Activated T-cell treated with anti-CD3 and anti-CD28 coated beads for 4 hours (primary cell): ENCODE data around the gene PLXNA2.
A peak's percentile ranks its signal among the peaks of the same experiment; 100 is the strongest.

Source experiments
- DNase-seq: peaks from one replicate; pipeline ENCODE4 v3.0.0-alpha.2; 2020

The PLXNA2 gene

GRCh38 chr1:208243967-208244916 lies at the start of gene PLXNA2:
Gene PLXNA2 (minus strand): TSS chr1:208244384. CDS start chr1:208217922, 26,462 bp downstream.
- DNase-seq, result peak; percentile 43

GRCh38 chr1:208292908-208293307 lies 48.7 kb upstream of the PLXNA2 start:
- no peak for DNase-seq

GRCh38 chr1:208291923-208292711 lies 47.9 kb upstream of the PLXNA2 start:
- no peak for DNase-seq

- DNase-seq, result no peak
Measured at GRCh38 chr1:208291129-208291528, 46.9 kb upstream of the PLXNA2 start.

- DNase-seq, result no peak
Measured at GRCh38 chr1:208289716-208290115, 45.5 kb upstream of the PLXNA2 start.

GRCh38 chr1:208288495-208288894 lies 44.3 kb upstream of the PLXNA2 start:
- no peak for DNase-seq

GRCh38 chr1:208280681-208281450 lies 36.7 kb upstream of the PLXNA2 start:
- DNase-seq, result no peak

- DNase-seq, result no peak
Measured at GRCh38 chr1:208279826-208280588, 35.8 kb upstream of the PLXNA2 start.

GRCh38 chr1:208278638-208279037 lies 34.5 kb upstream of the PLXNA2 start:
- no peak for DNase-seq

GRCh38 chr1:208276757-208277435 lies 32.7 kb upstream of the PLXNA2 start:
- DNase-seq, result no peak

GRCh38 chr1:208275083-208275482 lies 30.9 kb upstream of the PLXNA2 start:
- DNase-seq, result no peak

- no peak for DNase-seq
Measured at GRCh38 chr1:208273386-208274017, 29.3 kb upstream of the PLXNA2 start.

GRCh38 chr1:208272713-208273112 lies 28.5 kb upstream of the PLXNA2 start:
- no peak for DNase-seq

- no peak for DNase-seq
Measured at GRCh38 chr1:208272311-208272710, 28.1 kb upstream of the PLXNA2 start.

- DNase-seq, result no peak
Measured at GRCh38 chr1:208271236-208271635, 27.1 kb upstream of the PLXNA2 start.

GRCh38 chr1:208270651-208271141 lies 26.5 kb upstream of the PLXNA2 start:
- DNase-seq, result no peak

GRCh38 chr1:208269338-208269666 lies 25.1 kb upstream of the PLXNA2 start:
- DNase-seq, result no peak

GRCh38 chr1:208268541-208269337 lies 24.6 kb upstream of the PLXNA2 start:
- no peak for DNase-seq

GRCh38 chr1:208265525-208265924 lies 21.3 kb upstream of the PLXNA2 start:
- DNase-seq, result no peak

GRCh38 chr1:208265122-208265469 lies 20.9 kb upstream of the PLXNA2 start:
- DNase-seq, result no peak
